PFSK-1 (cell line): ENCODE results near the gene ERCC3.

Experiments
- FOXP2 ChIP-seq: optimal IDR thresholded peaks from 2 replicates; pipeline ENCODE3; 2011; ENCODE audit warnings: borderline replicate concordance, control low read depth, inconsistent platforms; ENCODE audit not compliant: insufficient read depth; ENCODE audit errors: extremely low read length, extremely low read depth
- POLR2AphosphoS5 ChIP-seq: IDR thresholded peaks from 2 replicates; pipeline ENCODE4 v1.6.1; 2012; ENCODE audit warnings: low read depth, mild to moderate bottlenecking, control low read depth, low read length, moderate library complexity
- SIN3A ChIP-seq: IDR thresholded peaks from 2 replicates; pipeline ENCODE4 v1.6.1; 2012; ENCODE audit warnings: mild to moderate bottlenecking, low read length, moderate library complexity, borderline replicate concordance; ENCODE audit not compliant: insufficient read depth
- TAF1 ChIP-seq: IDR thresholded peaks from 2 replicates; pipeline ENCODE4 v1.6.1; 2012; ENCODE audit warnings: low read length, control low read depth, borderline replicate concordance; ENCODE audit not compliant: insufficient read depth
- TF ChIP-seq, protein P1 (sequence below), 2 experiments: IDR thresholded peaks; 2 replicates each; pipeline versions ENCODE4 v1.6.1 to v1.8.0; 2011 to 2012; ENCODE audit warnings: low read depth in 2 of 2, low read length in 2 of 2, control low read depth in 1 of 2, inconsistent platforms in 1 of 2, mild to moderate bottlenecking in 1 of 2, moderate library complexity in 1 of 2; ENCODE audit not compliant: insufficient read depth in 1 of 2

ERCC3 gene

DNA sequence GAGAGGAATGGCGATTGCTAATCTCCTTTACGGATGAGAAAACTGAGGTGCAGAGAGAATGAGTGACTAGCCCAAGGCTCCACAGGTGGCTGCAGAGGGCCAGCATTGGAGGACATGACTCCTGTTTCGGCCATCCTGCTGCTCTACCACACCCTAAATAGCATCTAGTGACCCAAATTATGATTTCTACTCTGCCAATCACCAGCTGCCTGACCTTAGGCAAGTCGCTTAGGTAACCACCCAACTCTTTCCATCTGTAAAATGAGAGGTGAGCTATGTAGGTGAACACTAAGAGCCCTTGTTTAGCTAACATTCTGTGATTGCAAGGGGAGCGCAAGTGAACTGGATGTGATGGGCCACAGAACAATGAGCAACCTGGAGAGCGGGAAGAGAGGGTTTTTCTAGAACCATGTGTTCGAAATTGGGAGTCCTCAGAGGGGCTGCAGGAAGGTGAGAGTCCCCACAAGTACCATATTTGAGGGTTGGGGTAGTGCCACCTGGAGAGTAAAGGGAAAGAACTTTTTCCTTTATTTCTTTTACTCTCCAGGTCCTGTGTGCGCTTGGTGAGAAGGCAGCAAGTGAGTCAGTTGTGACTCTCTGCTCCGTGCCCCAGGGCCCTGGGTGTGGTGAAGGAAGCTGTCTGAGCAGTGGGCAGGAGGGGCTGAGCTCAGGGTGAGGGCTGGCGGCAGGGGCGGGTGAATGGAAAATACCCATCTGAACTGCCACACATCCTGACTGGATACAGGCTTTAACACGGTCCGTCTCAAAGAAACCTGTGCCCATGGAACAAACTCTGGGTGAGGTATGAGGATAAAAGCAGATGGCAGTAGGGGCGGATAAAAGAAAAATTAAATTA, 76.2 kb downstream of the ERCC3 start:
- TF ChIP-seq, protein P1, sequence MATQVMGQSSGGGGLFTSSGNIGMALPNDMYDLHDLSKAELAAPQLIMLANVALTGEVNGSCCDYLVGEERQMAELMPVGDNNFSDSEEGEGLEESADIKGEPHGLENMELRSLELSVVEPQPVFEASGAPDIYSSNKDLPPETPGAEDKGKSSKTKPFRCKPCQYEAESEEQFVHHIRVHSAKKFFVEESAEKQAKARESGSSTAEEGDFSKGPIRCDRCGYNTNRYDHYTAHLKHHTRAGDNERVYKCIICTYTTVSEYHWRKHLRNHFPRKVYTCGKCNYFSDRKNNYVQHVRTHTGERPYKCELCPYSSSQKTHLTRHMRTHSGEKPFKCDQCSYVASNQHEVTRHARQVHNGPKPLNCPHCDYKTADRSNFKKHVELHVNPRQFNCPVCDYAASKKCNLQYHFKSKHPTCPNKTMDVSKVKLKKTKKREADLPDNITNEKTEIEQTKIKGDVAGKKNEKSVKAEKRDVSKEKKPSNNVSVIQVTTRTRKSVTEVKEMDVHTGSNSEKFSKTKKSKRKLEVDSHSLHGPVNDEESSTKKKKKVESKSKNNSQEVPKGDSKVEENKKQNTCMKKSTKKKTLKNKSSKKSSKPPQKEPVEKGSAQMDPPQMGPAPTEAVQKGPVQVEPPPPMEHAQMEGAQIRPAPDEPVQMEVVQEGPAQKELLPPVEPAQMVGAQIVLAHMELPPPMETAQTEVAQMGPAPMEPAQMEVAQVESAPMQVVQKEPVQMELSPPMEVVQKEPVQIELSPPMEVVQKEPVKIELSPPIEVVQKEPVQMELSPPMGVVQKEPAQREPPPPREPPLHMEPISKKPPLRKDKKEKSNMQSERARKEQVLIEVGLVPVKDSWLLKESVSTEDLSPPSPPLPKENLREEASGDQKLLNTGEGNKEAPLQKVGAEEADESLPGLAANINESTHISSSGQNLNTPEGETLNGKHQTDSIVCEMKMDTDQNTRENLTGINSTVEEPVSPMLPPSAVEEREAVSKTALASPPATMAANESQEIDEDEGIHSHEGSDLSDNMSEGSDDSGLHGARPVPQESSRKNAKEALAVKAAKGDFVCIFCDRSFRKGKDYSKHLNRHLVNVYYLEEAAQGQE (IDR thresholded peaks at IDR 0.05; ENCODE audit: insufficient read depth in 1 of 2, low read depth in 2 of 2, low read length in 2 of 2), result no peak
- TF ChIP-seq TAF1 (no peak), FOXP2 (no peak), POLR2AphosphoS5 (no peak), SIN3A (no peak)

- TF ChIP-seq, protein P1 (IDR thresholded peaks at IDR 0.05; ENCODE audit: insufficient read depth in 1 of 2, low read depth in 2 of 2, low read length in 2 of 2), result no peak
- TF ChIP-seq SIN3A (no peak), POLR2AphosphoS5 (no peak)
These were observed 77.4 kb downstream of the ERCC3 start for GRCh38 chr2:127216593-127216992.

- TF ChIP-seq SIN3A, result no peak
- no peak for TF ChIP-seq FOXP2
- TF ChIP-seq, protein P1 (IDR thresholded peaks at IDR 0.05; ENCODE audit: insufficient read depth in 1 of 2, low read depth in 2 of 2, low read length in 2 of 2), result no peak
- TF ChIP-seq TAF1, result no peak
- no peak for TF ChIP-seq POLR2AphosphoS5
These were observed 77.8 kb downstream of the ERCC3 start for GRCh38 chr2:127216095-127216494.

- TF ChIP-seq SIN3A, result no peak
- TF ChIP-seq TAF1, result no peak
- no peak for TF ChIP-seq POLR2AphosphoS5
- no peak for TF ChIP-seq FOXP2
- TF ChIP-seq, protein P1 (IDR thresholded peaks at IDR 0.05; ENCODE audit: insufficient read depth in 1 of 2, low read depth in 2 of 2, low read length in 2 of 2), result no peak
These were observed 85.6 kb downstream of the ERCC3 start for GRCh38 chr2:127208313-127208712.
